CD4-positive, alpha-beta T cell treated with Interleukin-2 at 100 ng/mL for 4 hours (primary cell): ENCODE data around the gene SCYGR1.
"Not testable (repeated sequence)": the region's sequence is repeated elsewhere in the genome, so short reads cannot be mapped to it uniquely, and the experiment has no call there.

Source experiments
- DNase-seq: peaks from one replicate; pipeline ENCODE4 v3.0.0-alpha.2; 2020; ENCODE audit warnings: low spot score

SCYGR1 gene

DNA sequence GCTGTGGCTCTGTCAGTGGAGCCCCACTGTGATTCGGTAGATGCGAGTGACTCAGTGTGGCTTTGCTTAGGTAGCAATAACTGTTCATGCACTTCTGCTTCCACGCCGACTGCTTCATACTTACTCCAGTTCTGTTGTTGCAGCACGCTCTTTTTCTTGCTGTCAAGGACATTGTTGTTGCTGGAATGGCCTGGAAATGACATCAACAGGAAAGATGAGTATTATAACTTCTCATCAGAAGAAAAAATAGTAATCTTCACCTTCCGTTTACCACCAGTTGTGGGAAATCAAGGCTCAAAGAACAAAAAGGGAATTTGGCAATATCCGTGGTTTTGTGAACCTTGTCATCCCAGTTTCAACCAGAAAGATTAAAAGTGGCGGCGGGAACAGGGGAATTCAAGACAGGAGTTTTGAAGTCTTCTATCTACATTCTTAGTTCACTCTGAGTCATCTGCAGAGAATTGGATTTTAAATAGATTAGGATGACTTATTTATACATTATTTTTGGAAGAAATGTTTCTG, 16.9 kb downstream of the SCYGR1 start:
- DNase-seq, result no peak

DNA sequence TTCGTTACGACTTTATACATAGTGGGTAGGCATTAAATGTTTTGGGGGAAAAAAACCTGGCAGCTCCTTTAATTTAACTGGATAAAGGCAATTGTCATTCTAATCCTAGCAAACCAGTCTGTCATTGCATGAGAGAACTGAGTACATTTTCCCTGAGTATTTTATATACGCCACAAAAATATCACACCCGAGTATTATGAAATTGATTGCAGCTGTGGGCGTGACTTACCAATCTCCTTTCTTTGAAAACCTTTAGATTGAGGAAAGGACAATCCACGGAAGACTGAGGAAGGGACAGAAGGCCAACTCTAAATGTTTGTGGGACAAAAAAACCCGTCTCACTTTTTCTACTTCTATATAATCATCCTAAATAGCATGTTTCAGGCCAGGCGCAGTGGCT, 17.7 kb downstream of the SCYGR1 start:
- DNase-seq, result no peak

DNA sequence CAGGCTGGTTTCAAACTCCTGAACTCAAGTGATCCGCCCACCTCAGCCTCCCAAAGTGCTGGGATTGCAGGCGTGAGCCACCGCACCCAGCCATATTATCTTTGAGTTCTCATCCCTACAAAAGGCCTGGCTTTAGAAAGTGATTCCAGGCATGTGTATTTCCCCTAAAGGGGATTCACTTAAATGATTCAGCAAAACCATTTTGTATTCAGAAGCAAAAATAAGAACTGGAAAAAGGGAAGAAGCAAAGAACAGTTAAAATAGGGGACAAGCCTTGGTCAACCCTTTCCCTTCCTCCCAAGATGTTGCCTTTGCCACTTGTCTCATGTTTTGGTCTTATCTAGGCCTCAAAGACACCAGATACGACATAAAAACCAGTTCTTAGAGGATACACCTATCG, 19.2 kb downstream of the SCYGR1 start:
- no peak for DNase-seq

DNA sequence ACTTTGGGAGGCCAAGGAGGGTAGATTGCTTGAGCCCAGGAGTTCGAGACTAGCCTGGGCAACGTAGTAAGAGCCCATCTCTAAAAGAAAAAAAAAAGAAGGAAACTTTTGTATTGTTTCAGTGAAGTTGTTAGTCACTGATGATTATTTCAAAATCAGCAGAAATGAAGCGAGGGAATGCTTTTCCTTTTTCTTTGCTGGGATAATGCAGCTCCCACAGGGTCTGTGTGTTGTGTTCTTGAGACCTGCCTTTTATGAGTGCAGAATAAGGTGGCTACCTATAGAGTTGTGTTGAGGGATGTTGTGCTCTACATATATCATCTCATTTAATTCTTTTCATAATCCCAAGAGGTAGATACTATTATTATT, 20.3 kb downstream of the SCYGR1 start:
- no peak for DNase-seq

DNA sequence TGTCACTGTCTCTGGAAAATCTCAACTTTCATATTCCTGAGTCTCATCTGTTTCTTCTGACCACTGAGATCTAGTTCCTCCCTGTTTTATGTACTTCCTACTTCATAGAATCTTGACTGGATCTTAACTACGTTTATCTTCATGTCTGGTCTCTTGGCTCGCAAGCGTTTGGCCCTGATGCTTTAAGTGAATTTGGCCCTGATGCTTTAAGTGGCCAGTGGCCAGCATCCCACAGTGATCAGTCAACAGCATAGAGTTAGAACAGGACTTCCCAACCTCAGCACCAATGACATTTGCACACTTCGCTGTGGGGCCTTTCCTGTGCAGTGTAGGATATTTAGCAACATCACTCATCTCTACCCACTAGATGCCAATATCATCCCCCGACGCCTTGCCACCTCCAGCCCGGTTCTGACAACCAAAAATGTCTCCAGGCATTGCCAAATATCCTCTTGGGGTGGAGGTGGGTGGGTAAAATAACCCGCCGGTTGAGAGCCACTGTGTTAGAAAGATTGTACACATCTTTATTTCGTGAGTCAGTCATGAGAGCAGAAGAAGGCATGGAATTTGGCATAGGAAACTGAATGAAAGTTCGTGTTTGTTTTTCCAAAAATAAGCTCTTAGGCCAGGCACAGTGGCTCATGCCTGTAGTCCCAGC, 20.9 kb downstream of the SCYGR1 start:
- no peak for DNase-seq

DNA sequence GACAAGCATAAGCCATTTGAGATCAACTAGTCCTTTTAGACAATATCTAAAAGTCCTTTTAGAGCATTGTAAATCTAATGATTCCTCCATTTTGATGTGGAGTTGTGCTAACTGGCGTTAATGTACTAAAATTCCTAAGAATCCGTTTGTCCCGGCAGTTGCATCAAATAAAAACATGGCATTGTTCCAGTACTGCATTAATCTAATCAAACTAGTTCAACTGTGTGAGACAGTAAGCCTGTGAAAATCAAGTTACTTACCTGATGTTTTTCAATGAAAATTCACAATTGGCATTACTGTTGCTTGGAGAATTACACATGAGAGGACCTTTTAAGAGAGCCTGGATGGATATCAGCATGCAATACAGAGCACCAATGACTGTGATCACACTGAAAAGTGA, 21.9 kb downstream of the SCYGR1 start:
- no peak for DNase-seq

DNA sequence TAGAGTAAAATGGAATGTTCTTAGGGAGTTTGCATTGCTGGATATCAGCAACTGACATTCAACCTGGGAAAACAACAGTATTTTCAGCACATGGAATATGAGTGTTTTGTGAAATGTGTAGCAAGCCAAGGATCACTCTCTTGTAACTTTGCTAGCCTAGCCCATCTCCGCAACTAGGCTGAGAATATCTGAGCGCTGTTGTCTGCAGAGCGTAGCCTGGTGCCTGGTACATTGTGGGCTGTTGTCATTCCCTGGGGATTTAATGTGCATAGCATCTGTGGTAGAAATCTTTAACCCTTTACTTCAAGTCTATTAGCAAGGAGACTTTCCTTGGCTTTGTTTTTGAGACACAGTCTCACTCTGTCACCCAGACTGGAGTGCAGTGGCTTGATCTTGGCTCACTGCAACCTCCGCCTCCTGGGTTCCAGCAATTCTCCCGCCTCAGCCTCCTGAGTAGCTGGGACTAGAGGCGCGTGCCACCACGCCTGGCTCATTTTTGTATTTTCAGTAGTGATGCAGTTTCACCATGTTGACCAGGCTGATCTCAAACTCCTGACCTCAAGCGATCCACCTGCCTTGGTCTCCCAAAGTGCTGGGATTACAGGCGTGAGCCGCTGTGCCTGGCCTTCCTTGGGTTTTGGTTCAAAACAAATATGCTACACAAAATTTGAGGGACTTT, 23.0 kb downstream of the SCYGR1 start:
- not testable (repeated sequence) for DNase-seq

DNA sequence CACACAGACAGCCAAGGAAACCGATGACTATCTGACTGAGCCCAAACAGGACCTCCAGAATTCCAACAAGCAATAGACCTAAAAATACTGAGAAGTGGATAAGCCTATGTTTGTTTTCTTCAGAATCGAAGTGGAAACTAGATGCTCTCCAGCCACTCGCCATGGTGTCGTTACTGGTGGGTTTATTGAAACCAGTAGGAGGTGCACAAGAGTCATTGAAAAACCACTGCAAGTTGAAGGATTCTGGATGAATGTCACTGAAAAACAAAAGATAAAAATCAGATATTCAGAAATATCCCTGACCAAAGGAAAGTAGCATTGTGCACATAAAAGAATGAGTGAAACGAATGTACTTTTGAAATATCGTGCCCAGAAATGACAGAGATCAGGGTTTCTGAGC, 24.0 kb downstream of the SCYGR1 start:
- peak; percentile 32 for DNase-seq

DNA sequence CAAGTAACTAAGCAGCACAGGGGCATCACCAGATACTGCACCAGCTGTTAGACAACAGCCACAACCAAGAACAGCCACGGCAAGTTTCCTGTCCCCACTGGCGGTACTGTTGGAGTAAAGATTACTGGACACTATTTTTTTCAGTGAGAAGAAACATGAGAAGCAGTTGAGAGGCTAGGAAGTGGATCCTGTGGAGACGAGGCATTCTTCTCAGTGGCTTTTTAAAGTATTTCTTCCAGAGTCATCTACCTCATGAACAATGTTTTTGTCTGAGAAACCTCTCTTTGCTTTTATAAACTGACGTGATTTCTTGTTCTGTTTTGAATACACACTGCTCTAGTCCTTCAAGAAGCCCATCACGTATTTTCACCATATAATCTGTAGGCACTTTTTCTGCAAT, 27.4 kb downstream of the SCYGR1 start:
- DNase-seq, result no peak

DNA sequence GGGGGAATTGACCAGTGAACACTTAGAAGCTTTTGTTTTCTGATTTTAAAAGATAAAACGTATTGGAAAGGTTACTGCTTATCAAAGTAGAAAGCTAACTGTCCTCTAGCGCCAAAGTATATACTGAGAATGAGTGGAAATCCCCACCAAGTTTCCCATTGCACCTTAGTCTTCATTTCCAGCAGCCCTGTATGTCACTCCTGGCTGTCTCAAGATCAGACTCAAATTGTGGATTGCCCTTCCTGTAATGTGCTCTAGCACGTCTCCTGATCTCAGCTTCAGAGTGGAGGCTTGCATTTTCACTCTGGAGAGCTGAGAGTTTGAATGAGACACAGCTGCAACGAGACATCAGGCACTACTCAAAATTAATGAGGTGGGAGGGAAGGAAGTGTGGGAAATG, 36.1 kb downstream of the SCYGR1 start:
- DNase-seq, result no peak

DNA sequence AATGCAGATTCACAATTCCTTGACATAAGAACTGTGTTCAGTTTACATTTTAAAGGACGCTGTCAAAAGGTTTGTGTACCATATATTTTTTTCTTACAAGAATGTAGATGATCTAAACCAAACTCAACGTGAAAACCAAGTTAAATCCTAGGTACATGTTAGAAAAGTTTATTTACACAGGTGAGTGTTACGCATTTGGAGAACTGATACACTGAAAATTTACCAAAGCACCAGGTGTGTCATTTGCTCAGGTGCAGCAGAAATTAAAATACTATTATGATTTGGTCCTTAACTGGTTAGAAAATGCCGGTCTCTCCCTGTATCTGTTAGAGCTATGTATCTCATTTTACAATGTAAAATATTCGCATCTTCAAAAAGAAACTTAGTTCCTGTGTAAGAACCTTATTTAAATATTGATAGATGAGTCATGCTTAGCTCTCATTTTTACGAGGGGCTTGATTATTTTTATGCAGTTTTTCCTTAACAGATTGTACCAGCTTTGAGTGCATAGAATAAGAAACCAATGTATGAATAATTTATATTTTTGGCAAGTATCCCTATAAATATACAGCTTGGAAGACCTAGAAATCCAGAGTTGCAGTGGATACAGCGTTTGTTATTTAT, 37.6 kb downstream of the SCYGR1 start:
- no peak for DNase-seq

DNA sequence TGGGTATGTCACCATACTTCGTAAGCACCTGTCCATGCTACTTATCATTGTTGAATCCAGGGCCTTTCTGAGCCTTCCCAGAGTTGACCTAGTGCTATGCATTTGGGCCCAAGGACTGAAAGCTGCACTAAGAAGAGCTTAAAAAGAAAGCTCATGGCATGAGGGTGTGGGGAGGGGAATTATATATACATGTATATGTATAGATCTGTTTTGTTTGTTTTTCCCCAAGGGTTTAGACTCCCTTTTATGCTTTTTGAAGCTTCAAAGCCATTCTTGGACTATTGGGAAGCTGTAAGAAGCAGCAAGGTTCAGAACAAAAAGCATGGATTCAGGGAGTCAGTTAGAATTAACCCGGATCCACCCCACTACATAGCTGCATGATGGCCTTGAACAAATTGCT, 39.4 kb downstream of the SCYGR1 start:
- DNase-seq, result no peak

DNA sequence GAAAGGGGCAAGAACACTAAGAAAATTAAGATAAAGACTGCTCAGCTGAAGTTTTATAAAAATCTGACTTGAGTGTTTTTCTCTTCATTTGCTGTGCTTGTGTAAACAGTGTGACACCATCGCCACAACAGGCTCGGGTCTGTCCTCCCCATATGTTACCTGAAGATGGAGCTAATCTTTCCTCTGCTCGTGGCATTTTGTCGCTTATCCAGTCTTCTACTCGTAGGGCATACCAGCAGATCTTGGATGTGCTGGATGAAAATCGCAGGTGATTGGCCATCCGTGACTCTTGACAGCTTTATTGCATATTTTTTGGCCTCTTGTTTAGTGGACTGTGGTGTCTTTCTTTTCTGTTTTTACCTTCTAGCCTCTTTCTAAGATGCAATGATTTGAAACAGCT, 40.6 kb downstream of the SCYGR1 start:
- no peak for DNase-seq

DNA sequence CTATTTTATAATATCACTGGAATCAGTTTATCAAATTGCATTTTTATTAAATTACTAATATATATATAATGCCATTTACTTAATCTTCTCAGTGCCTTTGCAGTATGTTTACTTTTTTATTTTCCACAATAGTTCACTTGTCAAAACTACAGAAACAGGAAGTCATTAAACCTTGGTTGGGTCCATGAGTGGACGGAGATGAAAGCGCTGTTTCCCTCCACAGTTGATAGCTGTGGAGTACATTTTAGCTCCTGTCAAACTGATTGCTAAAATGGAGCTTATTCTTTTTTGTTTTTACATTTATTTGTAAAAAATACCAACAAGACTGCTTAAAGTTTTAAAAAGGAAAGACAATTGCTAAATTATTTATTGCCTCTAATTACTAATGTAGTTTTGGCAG, 43.5 kb downstream of the SCYGR1 start:
- DNase-seq, result no peak

DNA sequence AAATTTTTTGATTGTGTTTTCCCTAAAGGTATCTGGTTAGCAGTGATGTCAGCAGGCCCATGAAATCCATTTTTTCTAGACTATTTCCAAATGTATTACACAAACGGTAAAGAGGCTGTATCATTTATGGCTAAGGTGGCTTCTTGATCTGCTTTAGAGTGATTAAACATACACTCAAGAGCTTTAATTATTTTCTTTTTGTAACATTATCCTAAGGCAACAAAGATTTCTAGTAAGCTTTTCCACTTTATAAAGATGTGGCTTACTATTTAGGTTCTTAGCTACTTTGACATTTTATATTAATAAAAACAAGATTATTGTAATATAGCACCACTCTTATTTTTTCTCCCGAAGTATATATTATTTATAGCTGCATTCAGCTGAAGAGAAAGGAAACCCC, 46.2 kb downstream of the SCYGR1 start:
- no peak for DNase-seq

DNA sequence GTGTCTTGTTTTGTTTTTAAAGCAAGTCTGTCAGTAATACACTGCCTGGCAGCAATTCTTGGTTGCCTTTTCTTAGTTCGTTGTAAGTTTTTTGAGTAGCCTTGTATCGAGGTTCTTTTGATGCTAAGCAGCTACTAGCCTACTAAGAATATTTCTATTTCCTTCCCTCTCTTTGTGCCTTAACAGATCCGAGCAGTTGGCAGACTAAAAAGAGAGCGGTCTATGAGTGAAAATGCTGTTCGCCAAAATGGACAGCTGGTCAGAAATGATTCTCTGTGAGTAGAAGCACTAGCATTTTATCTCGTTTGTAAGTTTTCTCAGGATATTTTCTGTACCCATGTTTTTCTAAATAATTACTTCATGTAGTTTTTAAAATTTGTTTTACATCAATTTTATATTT, 47.6 kb downstream of the SCYGR1 start:
- no peak for DNase-seq

DNA sequence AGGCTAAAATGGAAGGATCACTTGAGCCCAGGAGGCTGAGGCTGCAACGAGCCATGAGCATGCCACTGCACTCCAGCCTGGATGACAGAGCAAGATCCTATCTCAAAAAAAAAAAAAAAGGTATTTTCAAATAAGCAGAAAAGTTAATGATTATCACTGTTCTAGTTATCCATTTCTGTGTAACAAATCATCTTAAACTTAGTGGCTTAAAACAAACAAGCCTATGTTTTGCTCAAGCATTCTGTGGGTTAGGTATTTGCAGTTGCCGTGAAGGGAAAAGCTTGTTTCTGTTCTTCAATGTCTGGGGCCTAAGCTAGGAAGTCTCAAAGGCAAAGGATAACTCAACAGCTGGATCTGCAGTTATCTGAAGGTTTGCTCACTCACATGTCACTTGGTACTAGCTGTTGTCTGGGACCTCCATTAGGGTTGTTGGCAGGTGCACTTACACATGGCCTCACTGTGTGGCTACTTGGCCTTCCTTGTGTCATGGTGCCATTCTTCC, 48.6 kb downstream of the SCYGR1 start:
- no peak for DNase-seq
